ENCODE measurements around the gene DDI1.

The DDI1 gene

GRCh38 chr11:104036588-104036987, at the start of gene DDI1:
DDI1 (plus strand) TSS chr11:104036640; CDS start chr11:104036823, 183 bp downstream.
- in situ Hi-C loops (cut with HindIII; ENCODE audit: low sequenced_read_pairs): no loop called here

GRCh38 chr11:103987629-103988594, 48.5 kb upstream of the DDI1 start:
- in situ Hi-C loops (cut with HindIII; ENCODE audit: low sequenced_read_pairs): no loop called here

- in situ Hi-C loops (cut with HindIII; ENCODE audit: low sequenced_read_pairs): no loop called here
Measured at GRCh38 chr11:103988595-103988969, 47.9 kb upstream of the DDI1 start.

- in situ Hi-C loops (cut with HindIII; ENCODE audit: low sequenced_read_pairs): no loop called here
Measured at GRCh38 chr11:103993507-103993906, 42.9 kb upstream of the DDI1 start.

GRCh38 chr11:103994094-103994493, 42.3 kb upstream of the DDI1 start:
- in situ Hi-C loops (cut with HindIII; ENCODE audit: low sequenced_read_pairs): no loop called here

GRCh38 chr11:103994518-103994917, 41.9 kb upstream of the DDI1 start:
- in situ Hi-C loops (cut with HindIII; ENCODE audit: low sequenced_read_pairs): no loop called here

DNA sequence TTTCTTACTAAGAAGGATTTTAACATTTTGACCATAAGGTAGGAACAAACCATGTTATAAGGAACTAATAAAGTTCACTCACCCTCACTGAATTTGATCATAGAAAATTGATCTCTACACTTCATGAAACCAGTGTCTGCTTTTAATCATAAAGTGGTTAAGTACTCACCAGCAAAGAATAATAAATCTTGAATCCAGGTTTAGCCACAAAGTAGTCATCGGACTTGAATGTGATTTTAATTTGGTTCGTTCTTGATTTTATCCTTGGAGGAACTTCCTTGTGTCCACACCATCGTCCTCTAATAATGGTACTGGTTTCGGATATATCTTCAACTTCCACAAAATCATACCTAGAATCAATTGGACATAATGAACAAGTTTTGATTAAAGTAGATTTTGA, 40.5 kb upstream of the DDI1 start:
- in situ Hi-C loops (cut with HindIII; ENCODE audit: low sequenced_read_pairs): no loop called here

DNA sequence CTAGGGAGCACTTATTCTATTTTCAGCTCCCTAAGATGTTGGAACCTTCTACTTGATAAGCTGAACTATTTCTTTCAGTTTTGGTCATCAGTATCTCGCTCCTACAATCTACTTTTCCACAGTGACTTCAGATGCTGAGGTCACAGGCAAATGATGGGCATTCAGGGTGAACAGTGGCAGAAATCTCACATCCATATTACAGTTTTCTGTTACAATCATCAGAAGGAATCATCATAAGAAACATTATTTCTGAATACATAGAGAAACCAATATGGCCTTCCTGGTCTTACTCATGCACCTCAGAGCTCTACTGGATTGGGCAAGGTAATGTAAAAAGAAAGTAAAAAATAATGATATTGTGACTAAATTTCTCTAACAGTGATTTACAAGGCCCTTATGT, 39.4 kb upstream of the DDI1 start:
- in situ Hi-C loops (cut with HindIII; ENCODE audit: low sequenced_read_pairs): no loop called here

DNA sequence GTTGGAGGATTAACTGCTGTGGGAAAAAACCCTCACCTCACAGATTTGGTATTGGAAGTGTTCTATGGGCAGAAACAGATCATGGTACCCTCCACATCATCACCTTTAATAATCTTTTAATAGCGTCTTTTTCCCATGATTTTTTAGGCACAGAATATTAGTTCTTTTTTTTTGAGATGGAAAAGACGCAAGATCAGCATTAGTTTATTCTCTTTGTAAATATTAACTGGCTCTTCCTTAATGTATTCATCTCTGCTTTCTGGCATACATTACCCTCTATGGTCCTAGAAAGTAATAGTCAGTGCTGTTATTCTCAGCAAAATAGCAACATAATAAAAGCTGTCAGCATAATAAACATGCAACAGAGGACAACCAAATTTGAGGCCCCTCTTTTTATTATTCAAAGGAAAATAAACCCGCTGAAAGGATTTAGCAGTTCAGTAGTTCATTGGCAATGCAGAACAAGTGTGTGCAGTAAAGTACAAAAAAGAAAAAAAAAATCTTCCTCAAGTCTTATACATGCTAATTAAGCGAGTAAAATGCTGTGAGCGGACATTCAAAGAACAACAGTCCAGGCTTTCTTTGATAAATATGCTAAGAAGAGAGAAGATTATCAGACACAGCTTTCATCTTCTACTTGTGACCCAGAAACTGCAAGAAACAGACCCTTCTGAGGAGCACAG, 37.5 kb upstream of the DDI1 start:
- in situ Hi-C loops (cut with HindIII; ENCODE audit: low sequenced_read_pairs): no loop called here

DNA sequence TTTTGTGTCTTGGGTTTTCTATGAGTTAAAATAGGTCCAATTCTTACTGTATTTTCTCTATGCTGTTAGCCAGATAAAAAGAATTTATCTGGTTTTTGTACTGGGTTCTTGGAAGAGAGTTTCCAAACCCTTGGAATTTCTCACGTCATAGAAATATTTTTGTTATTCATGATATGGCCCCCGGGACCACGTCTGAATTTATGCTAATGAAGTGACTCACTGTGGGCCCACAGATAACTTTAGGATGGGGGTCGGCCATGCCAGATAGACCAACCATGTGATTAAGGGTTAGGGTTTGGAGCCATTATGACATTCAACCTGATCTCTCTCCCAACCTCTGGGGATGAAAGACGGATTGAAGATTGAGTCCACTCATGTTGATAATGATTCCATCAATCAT, 35.6 kb upstream of the DDI1 start:
- in situ Hi-C loops (cut with HindIII; ENCODE audit: low sequenced_read_pairs): no loop called here

DNA sequence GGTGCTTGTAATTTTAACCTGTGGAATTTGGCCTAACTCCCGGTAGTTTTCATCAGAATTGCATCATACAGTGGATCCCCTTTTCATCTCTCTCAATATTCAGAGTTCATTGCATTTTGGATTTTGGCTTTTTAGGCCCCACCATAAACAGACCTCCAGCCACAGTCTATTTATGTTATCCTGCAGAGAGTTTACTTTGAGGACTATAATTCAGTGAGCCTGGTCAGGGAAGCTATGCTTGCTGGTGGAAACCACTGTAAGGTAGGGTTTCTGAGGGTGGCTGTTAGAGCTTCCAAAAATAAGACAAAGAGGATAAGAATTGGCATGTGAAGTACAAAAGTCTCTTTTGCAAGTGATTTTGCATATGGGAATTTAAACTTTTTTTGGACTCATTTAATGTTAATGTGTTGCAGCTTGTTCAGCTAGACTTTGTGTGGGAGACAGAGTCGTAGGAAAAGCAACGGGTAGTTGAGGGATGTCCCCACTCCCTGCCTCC, 34.8 kb upstream of the DDI1 start:
- in situ Hi-C loops (cut with HindIII; ENCODE audit: low sequenced_read_pairs): no loop called here

DNA sequence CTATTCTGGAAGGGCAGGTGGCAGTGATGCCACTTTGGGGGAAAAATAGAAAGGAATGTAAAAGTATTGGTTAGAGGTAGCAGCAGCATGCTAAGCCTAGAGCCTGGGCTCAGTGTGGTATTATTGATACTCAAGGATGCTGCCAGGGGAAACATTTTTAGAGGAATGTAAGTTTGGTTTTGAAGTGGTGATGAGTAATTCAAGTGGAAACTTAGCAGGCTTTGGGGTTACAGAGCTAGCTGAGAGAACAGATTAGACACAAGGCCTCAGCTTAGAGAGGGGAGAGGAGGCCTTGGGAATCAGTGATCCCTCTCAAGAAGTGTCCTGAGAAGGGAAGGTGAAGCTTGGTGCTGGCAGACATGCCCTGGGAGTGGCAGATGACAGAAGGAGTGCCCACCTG, 32.9 kb upstream of the DDI1 start:
- in situ Hi-C loops (cut with HindIII; ENCODE audit: low sequenced_read_pairs): no loop called here

- in situ Hi-C loops (cut with HindIII; ENCODE audit: low sequenced_read_pairs): no loop called here
Measured at GRCh38 chr11:104005234-104005855, 31.1 kb upstream of the DDI1 start.

GRCh38 chr11:104009744-104010143, 26.7 kb upstream of the DDI1 start:
- in situ Hi-C loops (cut with HindIII; ENCODE audit: low sequenced_read_pairs): no loop called here

GRCh38 chr11:104011044-104011443, 25.4 kb upstream of the DDI1 start:
- in situ Hi-C loops (cut with HindIII; ENCODE audit: low sequenced_read_pairs): no loop called here

GRCh38 chr11:104015649-104016415, 20.6 kb upstream of the DDI1 start:
- in situ Hi-C loops (cut with HindIII; ENCODE audit: low sequenced_read_pairs): no loop called here

DNA sequence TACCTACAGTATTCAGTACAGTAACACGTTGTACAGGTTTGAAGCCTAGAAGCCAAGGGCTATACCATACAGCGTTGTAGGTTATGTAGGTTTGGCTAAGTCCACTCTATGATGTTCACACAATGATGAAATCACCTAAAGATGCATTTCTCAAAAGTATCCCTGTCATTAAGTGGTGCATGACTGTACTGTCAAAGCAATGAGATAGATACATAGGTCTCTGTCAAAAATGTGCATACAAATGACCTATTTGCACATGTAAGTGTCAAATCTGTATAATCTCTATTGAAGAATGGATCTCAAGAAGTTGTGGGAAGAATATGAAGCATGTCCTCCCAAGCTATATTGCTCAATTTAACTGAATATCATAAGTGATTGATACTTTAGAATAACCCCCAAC, 11.9 kb upstream of the DDI1 start:
- in situ Hi-C loops (cut with HindIII; ENCODE audit: low sequenced_read_pairs): no loop called here

GRCh38 chr11:104028476-104029263, 7.8 kb upstream of the DDI1 start:
- in situ Hi-C loops (cut with HindIII; ENCODE audit: low sequenced_read_pairs): no loop called here

- in situ Hi-C loops (cut with HindIII; ENCODE audit: low sequenced_read_pairs): no loop called here
Measured at GRCh38 chr11:104033134-104033533, 3.3 kb upstream of the DDI1 start.

- in situ Hi-C loops (cut with HindIII; ENCODE audit: low sequenced_read_pairs): no loop called here
Measured at GRCh38 chr11:104033561-104033960, 2.9 kb upstream of the DDI1 start.
